SK-N-MC (cell line): ENCODE measurements around the gene TUBB2A.

Source experiments
- EZH2 ChIP-seq: fragments of 200-600 bp; sonication (generic); IDR thresholded peaks from one replicate; pipeline ENCODE4 v1.6.1; 2017; ENCODE audit warnings: antibody characterized with exemption
- FOXP2 ChIP-seq: optimal IDR thresholded peaks from 2 replicates; pipeline ENCODE3; 2011; ENCODE audit warnings: mild to moderate bottlenecking, moderate library complexity; ENCODE audit not compliant: insufficient read depth; ENCODE audit errors: extremely low read length, control extremely low read depth
- POLR2AphosphoS5 ChIP-seq: IDR thresholded peaks from 2 replicates; pipeline ENCODE4 v1.6.1; 2012; ENCODE audit warnings: mild to moderate bottlenecking, low read depth, low read length, borderline replicate concordance

DNA sequence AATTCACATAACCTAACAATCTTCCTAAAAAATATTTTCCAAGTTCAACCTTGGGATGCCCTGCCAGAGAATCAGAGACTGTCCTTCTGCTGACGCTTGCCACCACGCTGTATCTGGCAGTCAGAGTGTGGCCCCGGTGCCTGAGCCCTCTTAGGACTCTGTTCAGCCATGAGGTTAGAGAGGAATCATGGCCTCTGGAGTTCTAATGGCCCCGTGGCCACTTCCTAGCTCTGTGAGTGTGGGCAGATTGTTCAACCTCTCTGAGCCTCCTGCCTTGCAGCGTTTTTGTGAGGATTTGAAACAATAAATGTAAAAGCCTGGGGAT, 36.6 kb downstream of the TUBB2A start:
- TF ChIP-seq POLR2AphosphoS5 (no peak), EZH2 (no peak), FOXP2 (no peak)
